Neural cell (in vitro differentiated cells): ENCODE data around the gene TIMMDC1.

Experiments used
- CTCF ChIP-seq: fragments of 450-650 bp; IDR thresholded peaks from 2 replicates; pipeline ENCODE4 v1.5.1; 2014; ENCODE audit warnings: antibody characterized with exemption, mild to moderate bottlenecking, moderate library complexity; ENCODE audit not compliant: poor library complexity, severe bottlenecking
- EP300 ChIP-seq: fragments of 450-650 bp; conservative IDR thresholded peaks from 2 replicates; pipeline ENCODE4 v1.6.1; 2014; ENCODE audit warnings: antibody characterized with exemption, mild to moderate bottlenecking, moderate library complexity; ENCODE audit not compliant: poor library complexity, severe bottlenecking
- EZH2 ChIP-seq: fragments of 200-600, 300-800 bp; shearing (Covaris generic), sonication (generic); IDR thresholded peaks from 2 replicates; pipeline ENCODE4 v1.6.1; 2014; ENCODE audit warnings: antibody characterized with exemption, low read length, borderline replicate concordance, mild to moderate bottlenecking; ENCODE audit not compliant: insufficient read depth, poor library complexity, severe bottlenecking
- MXI1 ChIP-seq: fragments of 450-650 bp; conservative IDR thresholded peaks from 2 replicates; pipeline ENCODE4 v1.6.1; 2014; ENCODE audit warnings: antibody characterized with exemption, mild to moderate bottlenecking; ENCODE audit not compliant: poor library complexity, severe bottlenecking
- POLR2AphosphoS5 ChIP-seq: IDR thresholded peaks from 2 replicates; pipeline ENCODE4 v1.6.1; 2012
- RAD21 ChIP-seq: fragments of 450-650 bp; conservative IDR thresholded peaks from 2 replicates; pipeline ENCODE4 v1.6.1; 2014; ENCODE audit warnings: antibody characterized with exemption, mild to moderate bottlenecking, moderate library complexity
- REST ChIP-seq: IDR thresholded peaks from 2 replicates; pipeline ENCODE4 v1.6.1; 2012; ENCODE audit warnings: borderline replicate concordance
- SMC3 ChIP-seq: fragments of 450-650 bp; conservative IDR thresholded peaks from 2 replicates; pipeline ENCODE4 v1.6.1; 2014; ENCODE audit warnings: antibody characterized with exemption, mild to moderate bottlenecking, moderate library complexity; ENCODE audit not compliant: poor library complexity
- TAF1 ChIP-seq: IDR thresholded peaks from 2 replicates; pipeline ENCODE4 v1.6.1; 2012; ENCODE audit warnings: low read depth

- TF ChIP-seq EZH2, result no peak
- TF ChIP-seq POLR2AphosphoS5, result peak; percentile 98
- no peak for TF ChIP-seq CTCF
- TF ChIP-seq EP300, result peak; percentile 64
- TF ChIP-seq REST, result peak; percentile 91
- peak; percentile 92 for TF ChIP-seq MXI1
- TF ChIP-seq SMC3, result peak; percentile 54
- peak; percentile 93 for TF ChIP-seq TAF1
- peak; percentile 48 for TF ChIP-seq RAD21
Measured at GRCh38 chr3:119498186-119499011, at the start of gene TIMMDC1.
